ENCODE results near the gene GRIA3.

Gene GRIA3

DNA sequence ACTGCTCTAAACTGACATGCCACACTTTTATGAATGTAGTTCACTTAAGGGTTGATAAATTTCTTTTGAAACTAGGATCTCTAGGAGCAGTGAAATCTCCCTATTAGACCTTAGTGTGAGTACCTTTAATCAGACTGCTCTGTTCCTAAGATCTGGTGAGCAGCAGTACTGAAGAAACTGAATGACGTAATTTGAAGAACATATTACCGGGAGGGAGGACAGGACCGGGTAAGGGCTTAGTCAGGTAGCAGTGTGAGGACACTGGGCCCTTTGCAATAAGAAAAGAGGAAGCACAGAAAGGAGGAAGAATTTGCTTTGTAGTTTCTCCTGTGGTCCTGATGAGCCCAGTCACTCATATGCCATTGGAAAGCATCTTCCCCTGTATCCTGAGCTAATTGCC is 293.6 kb downstream of the GRIA3 start:
- H3K27me3 ChIP-seq (ENCODE audit: insufficient read depth, low read length, poor library complexity) = no peaks in the 10 kb centered on the region
- ATAC-seq (ENCODE audit: insufficient read depth, low read depth) = no peak
- no peak overlapping the region for H3K4me3 ChIP-seq (ENCODE audit: low read depth in 1 of 2, low read length in 2 of 2)
- H3K9ac ChIP-seq (ENCODE audit: low read depth, low read length) = no peak overlapping the region
- H3K4me1 ChIP-seq (ENCODE audit: insufficient read depth, low read length) = no peaks in the 10 kb centered on the region
- TF ChIP-seq, protein P1, sequence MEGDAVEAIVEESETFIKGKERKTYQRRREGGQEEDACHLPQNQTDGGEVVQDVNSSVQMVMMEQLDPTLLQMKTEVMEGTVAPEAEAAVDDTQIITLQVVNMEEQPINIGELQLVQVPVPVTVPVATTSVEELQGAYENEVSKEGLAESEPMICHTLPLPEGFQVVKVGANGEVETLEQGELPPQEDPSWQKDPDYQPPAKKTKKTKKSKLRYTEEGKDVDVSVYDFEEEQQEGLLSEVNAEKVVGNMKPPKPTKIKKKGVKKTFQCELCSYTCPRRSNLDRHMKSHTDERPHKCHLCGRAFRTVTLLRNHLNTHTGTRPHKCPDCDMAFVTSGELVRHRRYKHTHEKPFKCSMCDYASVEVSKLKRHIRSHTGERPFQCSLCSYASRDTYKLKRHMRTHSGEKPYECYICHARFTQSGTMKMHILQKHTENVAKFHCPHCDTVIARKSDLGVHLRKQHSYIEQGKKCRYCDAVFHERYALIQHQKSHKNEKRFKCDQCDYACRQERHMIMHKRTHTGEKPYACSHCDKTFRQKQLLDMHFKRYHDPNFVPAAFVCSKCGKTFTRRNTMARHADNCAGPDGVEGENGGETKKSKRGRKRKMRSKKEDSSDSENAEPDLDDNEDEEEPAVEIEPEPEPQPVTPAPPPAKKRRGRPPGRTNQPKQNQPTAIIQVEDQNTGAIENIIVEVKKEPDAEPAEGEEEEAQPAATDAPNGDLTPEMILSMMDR (IDR thresholded peaks at IDR 0.05; ENCODE audit: borderline replicate concordance, extremely low read depth, low read length, poor library complexity, severe bottlenecking) = no peak
- TF ChIP-seq EZH2 (IDR thresholded peaks at IDR 0.05; ENCODE audit: borderline replicate concordance, low read depth, low read length, severe bottlenecking) = no peak
- H2AFZ ChIP-seq (ENCODE audit: low read depth, low read length) = no peak overlapping the region
- no peaks in the 10 kb centered on the region for H3K36me3 ChIP-seq (ENCODE audit: insufficient read depth, low read length)
- H4K20me1 ChIP-seq (ENCODE audit: insufficient read depth, low read length) = no peaks in the 10 kb centered on the region
- no peaks in the 10 kb centered on the region for H3K79me2 ChIP-seq (ENCODE audit: insufficient read depth, low read length)
- no peak overlapping the region for H3K4me2 ChIP-seq (ENCODE audit: insufficient read depth, low read length)
- no peaks in the 10 kb centered on the region for H3K9me3 ChIP-seq (ENCODE audit: insufficient read depth, low read length, severe bottlenecking)
- DNase-seq = no peak
- H3K27ac ChIP-seq (ENCODE audit: low read length) = no peak overlapping the region

DNA sequence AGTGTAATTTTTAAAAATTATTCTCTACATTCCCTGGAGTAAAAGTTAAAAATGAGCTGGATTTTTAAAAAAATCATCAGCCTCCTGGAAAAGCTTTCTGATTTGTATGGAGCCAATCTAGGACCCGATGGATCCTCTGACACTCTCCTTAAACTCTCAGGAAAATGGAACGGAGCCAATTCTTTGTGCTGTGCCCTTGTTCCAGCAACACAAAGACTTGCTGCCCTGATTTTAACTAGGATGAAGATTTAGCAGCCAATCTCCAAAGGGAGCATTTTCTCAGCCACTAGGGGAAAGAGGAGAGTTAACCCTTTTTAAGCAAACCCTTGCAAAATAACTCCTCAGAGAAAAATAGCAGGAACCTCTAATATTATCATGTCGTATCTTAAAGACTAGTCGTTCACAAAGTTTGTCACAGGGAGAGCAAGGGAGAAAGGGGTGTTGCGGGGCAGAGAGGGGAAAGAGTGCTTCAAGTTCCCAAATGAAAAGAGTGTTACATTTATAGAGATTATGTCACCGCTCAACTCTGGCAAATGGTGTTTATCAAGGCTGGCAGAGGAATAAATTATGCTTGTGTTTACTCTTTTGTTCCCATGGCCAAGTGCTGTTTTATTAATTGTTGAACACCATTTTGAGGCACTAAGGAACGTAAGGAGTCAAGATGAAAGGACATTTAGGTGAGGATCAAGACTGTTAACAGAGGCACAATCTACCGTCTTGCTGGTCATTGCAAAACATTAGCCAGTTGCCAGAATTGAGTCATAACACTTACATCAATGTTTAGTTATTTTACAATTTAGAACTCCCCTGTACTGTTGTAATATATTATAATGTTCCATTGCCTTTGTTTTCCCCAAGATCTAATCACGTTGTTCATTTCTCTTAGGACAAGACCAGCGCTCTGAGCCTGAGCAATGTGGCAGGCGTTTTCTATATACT is 298.1 kb downstream of the GRIA3 start:
- no peaks in the 10 kb centered on the region for H4K20me1 ChIP-seq (ENCODE audit: insufficient read depth, low read length)
- H3K4me3 ChIP-seq (ENCODE audit: low read depth in 1 of 2, low read length in 2 of 2) = no peak overlapping the region
- TF ChIP-seq, protein P1 (IDR thresholded peaks at IDR 0.05; ENCODE audit: borderline replicate concordance, extremely low read depth, low read length, poor library complexity, severe bottlenecking) = no peak
- TF ChIP-seq EZH2 (IDR thresholded peaks at IDR 0.05; ENCODE audit: borderline replicate concordance, low read depth, low read length, severe bottlenecking) = no peak
- H3K27ac ChIP-seq (ENCODE audit: low read length) = no peak overlapping the region
- H3K9me3 ChIP-seq (ENCODE audit: insufficient read depth, low read length, severe bottlenecking) = no peaks in the 10 kb centered on the region
- H3K4me2 ChIP-seq (ENCODE audit: insufficient read depth, low read length) = no peak overlapping the region
- H3K36me3 ChIP-seq (ENCODE audit: insufficient read depth, low read length) = no peaks in the 10 kb centered on the region
- DNase-seq (no peak), ATAC-seq (ENCODE audit: insufficient read depth, low read depth) (no peak)
- H3K9ac ChIP-seq (ENCODE audit: low read depth, low read length) = no peak overlapping the region
- no peak overlapping the region for H2AFZ ChIP-seq (ENCODE audit: low read depth, low read length)
- H3K79me2 ChIP-seq (ENCODE audit: insufficient read depth, low read length) = no peaks in the 10 kb centered on the region
- no peaks in the 10 kb centered on the region for H3K4me1 ChIP-seq (ENCODE audit: insufficient read depth, low read length)
- H3K27me3 ChIP-seq (ENCODE audit: insufficient read depth, low read length, poor library complexity) = no peaks in the 10 kb centered on the region

DNA sequence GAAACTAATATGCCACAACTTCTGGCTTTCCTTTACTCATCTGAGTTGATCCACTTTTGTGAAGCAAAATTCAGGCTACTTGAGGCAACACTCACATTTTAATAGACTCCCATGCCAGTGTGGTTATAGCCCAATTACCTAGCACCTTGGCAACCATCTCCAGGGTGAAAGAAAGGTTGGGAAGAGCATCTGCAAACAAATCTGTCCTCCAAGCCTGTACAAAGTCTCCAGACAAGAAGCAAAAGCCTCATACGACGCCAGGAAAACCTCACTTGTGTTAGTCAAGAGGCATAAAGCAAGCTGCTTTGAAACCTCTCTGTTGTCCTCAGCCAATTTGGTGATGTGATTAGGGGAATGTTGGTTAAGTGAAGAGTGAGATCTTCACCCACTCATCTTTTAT is 302.2 kb downstream of the GRIA3 start:
- H3K9ac ChIP-seq (ENCODE audit: low read depth, low read length) = no peak overlapping the region
- no peak overlapping the region for H3K4me2 ChIP-seq (ENCODE audit: insufficient read depth, low read length)
- no peaks in the 10 kb centered on the region for H3K27me3 ChIP-seq (ENCODE audit: insufficient read depth, low read length, poor library complexity)
- no peaks in the 10 kb centered on the region for H3K79me2 ChIP-seq (ENCODE audit: insufficient read depth, low read length)
- DNase-seq (no peak), ATAC-seq (ENCODE audit: insufficient read depth, low read depth) (no peak)
- no peaks in the 10 kb centered on the region for H3K4me1 ChIP-seq (ENCODE audit: insufficient read depth, low read length)
- H2AFZ ChIP-seq (ENCODE audit: low read depth, low read length) = no peak overlapping the region
- H4K20me1 ChIP-seq (ENCODE audit: insufficient read depth, low read length) = no peaks in the 10 kb centered on the region
- no peaks in the 10 kb centered on the region for H3K36me3 ChIP-seq (ENCODE audit: insufficient read depth, low read length)
- no peak overlapping the region for H3K27ac ChIP-seq (ENCODE audit: low read length)
- TF ChIP-seq, protein P1 (IDR thresholded peaks at IDR 0.05; ENCODE audit: borderline replicate concordance, extremely low read depth, low read length, poor library complexity, severe bottlenecking) = no peak
- no peak overlapping the region for H3K4me3 ChIP-seq (ENCODE audit: low read depth in 1 of 2, low read length in 2 of 2)
- H3K9me3 ChIP-seq (ENCODE audit: insufficient read depth, low read length, severe bottlenecking) = no peaks in the 10 kb centered on the region

Data from DND-41 (cell line).